ENCODE measurements around the gene MPPED1.

Gene MPPED1

GRCh38 chr22:43432883-43433415, 21.1 kb downstream of the MPPED1 start:
- no peak for DNase-seq

DNA sequence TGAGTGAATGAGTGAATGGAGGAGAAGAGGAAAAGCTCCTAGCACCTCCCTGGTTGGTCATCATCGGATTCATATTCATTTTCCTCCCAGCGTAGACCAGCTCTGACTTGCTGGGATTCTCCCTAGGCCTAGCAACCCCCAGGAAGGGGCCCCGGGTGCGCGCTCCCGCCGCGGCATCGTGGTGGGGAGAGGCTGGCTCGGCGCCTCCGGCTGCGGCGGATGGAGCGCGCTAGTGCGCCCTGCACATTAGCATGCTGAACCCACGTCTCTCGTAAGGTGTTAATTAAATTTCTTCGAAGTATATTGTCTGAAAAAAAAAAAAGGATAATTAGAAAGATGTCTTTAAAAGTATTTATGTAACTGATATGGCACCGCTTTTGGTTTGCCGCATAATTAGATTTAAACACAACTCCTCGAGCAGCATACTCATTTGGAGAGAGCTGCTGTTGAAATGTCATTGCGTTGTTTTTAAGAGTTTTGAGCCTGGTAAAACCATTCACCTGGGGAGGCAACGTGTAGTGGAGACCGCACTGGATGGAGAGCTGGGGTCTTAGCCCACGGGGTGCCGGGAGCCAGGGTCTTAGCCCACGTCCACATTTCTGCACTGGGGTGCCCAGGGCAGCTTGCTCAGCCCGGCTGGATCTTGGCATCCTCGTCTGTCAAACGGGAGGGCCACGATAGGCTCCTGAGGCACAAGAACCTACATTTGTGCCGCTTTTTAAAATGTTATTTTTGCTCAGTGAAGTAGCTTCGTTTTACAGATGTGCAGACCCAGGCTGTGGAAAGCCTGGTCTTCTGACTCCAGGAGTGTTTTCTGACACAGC, 21.8 kb downstream of the MPPED1 start:
- no peak for DNase-seq

GRCh38 chr22:43434275-43434927, 22.6 kb downstream of the MPPED1 start:
- DNase-seq: no peak

GRCh38 chr22:43434928-43435311, 23.1 kb downstream of the MPPED1 start:
- no peak for DNase-seq

GRCh38 chr22:43435851-43436811, 24.3 kb downstream of the MPPED1 start:
- no peak for DNase-seq

- no peak for DNase-seq
These were observed 25.1 kb downstream of the MPPED1 start for GRCh38 chr22:43436868-43437267.

- no peak for DNase-seq
These were observed 26.2 kb downstream of the MPPED1 start for GRCh38 chr22:43437871-43438475.

DNA sequence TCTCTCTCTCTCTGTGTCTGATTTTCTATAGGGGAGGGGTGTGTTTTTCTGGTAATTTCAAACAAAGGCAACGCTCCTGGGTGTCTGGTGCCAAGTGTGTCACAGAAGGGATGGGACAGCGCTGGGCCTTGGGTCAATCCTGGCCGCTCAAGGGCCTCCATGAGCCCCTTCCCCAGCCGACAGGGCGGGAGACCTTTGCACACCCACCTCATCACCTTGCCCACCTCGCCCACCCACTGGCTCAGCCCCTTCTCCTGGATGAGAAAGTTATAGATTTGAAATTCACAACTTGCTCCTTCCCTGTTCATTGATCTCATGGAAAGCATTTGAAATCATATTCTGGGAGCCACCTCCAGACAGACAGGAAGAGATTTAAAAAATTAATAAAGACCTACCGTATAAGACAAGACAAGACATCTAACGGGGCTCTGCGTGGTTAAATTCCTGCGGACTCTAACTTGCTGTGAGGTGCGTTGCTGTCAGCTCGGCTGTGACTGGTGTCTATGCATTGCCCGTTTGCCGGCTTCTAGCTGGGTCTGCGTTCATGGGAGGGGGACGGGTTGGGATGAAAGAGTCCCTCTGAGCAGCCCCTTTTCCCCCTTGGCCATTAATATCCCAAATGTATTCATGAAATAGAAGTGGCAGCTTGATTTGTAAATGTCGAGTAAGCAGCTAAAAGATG, 27.0 kb downstream of the MPPED1 start:
- no peak for DNase-seq

GRCh38 chr22:43439368-43440103, 27.7 kb downstream of the MPPED1 start:
- no peak for DNase-seq

DNA sequence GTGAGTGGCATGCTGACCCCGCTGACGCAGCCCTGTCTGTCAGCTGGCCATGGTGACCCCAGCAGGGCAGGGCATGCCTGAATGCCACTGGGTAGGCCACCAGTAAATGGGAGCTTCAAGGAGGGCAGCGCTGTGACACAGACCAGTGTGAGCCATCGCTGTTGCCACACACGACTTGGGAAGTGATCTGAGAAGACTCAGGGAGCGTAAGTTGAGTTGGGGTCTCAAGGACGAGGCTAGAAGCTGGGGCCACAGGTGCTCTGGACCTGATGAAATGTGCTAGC, 28.2 kb downstream of the MPPED1 start:
- DNase-seq: no peak

DNA sequence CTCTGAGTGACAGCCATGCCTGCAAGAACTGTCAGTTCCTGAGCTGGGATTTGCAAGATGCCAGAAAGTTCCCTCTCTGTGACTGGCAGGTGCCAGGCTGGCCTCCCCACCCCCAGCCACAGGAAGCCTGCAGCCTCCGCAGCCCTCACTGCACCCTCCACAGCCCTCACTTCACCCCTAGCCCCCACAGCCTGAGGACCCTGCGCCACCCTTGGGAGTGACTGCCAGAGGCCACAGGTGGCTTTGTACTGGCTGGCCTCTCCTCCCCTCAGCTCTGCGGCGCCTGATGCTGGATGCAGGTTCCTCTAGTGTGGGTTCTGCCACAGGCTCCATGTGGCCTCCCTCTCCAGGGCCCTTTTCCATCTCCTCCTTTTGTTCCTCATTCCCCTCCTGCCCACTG, 28.7 kb downstream of the MPPED1 start:
- no peak for DNase-seq

- DNase-seq: no peak
These were observed 29.4 kb downstream of the MPPED1 start for GRCh38 chr22:43441216-43441615.

GRCh38 chr22:43441751-43442150, 29.9 kb downstream of the MPPED1 start:
- no peak for DNase-seq

- DNase-seq: no peak
These were observed 30.8 kb downstream of the MPPED1 start for GRCh38 chr22:43442386-43443151.

DNA sequence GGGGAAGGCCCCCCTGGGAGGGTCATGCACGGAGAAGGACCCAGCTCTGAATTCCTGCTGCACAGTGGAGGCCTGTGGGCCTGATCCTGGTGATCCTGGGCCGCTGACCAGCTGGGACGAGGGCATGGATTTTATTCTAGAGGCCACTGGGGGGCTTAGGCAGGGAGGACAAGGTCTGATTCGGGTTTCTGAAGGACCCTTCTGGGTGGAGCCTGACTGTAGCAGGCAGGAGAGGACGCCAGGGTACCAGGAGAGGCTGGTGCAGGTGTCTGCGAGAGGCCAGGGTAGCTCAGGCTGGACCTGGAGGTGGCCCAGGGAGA, 31.3 kb downstream of the MPPED1 start:
- no peak for DNase-seq

GRCh38 chr22:43446037-43446803, 34.4 kb downstream of the MPPED1 start:
- DNase-seq: no peak

- no peak for DNase-seq
These were observed 35.1 kb downstream of the MPPED1 start for GRCh38 chr22:43446916-43447315.

- DNase-seq: no peak
These were observed 35.6 kb downstream of the MPPED1 start for GRCh38 chr22:43447380-43447779.

DNA sequence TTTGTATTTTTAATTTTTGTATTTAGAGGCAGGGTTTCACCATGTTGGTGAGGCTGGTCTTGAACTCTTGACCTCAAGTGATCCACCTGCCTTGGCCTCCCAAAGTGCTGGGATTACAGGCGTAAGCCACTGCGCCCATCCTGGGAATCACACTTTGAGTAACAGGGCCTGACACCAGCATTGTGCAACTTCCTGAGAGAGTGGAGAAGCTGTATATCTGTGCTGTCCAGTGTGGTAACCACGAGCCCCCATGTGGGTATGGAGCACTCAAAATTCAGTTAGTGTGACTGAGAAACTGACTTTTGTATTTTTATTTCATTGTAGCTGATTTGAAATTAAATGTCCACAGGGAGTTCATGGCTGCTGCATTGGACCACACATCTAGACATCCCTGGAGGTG, 36.2 kb downstream of the MPPED1 start:
- no peak for DNase-seq

GRCh38 chr22:43449205-43449830, 37.5 kb downstream of the MPPED1 start:
- DNase-seq: no peak
